ENCODE results near the gene XYLT1.

GRCh38 chr16:17362183-17362582 is 108.6 kb downstream of the XYLT1 start:
- TF ChIP-seq FOXJ3 (CRISPR knock-in tag; IDR thresholded peaks at IDR 0.05) (no peak), POLR2AphosphoS5 (IDR thresholded peaks at IDR 0.05; ENCODE audit: low read depth, low read length) (no peak), TAF1 (IDR thresholded peaks at IDR 0.05; ENCODE audit: borderline replicate concordance, low read depth, low read length) (no peak), CTCF (IDR thresholded peaks at IDR 0.05) (no peak), MAX (IDR thresholded peaks at IDR 0.05; ENCODE audit: low read depth) (no peak)

Measured in SK-N-SH (cell line).